ENCODE data around the gene DOCK8. TPM values are rescaled to one million over a fixed set of nuclear protein-coding genes. Genes with fewer than 3 reads are reported as not detected.

Gene DOCK8
- total RNA-seq, 2 donors from 2014 or later = 101 to 134 TPM

GRCh38 chr9:462606-463005 lies 247.9 kb downstream of the DOCK8 start:
- no peak for ATAC-seq
- H3K36me3 Mint-ChIP-seq = peaks cover 7 to 38% of the 10 kb centered on the region in 2 donors
- H3K27ac Mint-ChIP-seq = peak overlapping the region; percentile 58 to 76
- no peaks in the 10 kb centered on the region for H3K9me3 Mint-ChIP-seq
- DNase-seq (ENCODE audit: low spot score in 2 of 2) = no peak

GRCh38 chr9:463455-464171 lies 248.9 kb downstream of the DOCK8 start:
- no peak for DNase-seq (ENCODE audit: low spot score in 2 of 2)
- no peak for ATAC-seq
- peaks cover 7 to 34% of the 10 kb centered on the region in 2 donors for H3K36me3 Mint-ChIP-seq
- H3K9me3 Mint-ChIP-seq = no peaks in the 10 kb centered on the region
- H3K27ac Mint-ChIP-seq = peak overlapping the region; percentile 83 to 90

- DNase-seq (ENCODE audit: low spot score in 2 of 2) (no peak), ATAC-seq (no peak)
- H3K36me3 Mint-ChIP-seq = peaks cover 24 to 39% of the 10 kb centered on the region in 2 donors
Measured at GRCh38 chr9:466747-467146, 252.1 kb downstream of the DOCK8 start.

GRCh38 chr9:468766-469426 lies 254.2 kb downstream of the DOCK8 start:
- peak overlapping the region; percentile 84 for H3K27ac Mint-ChIP-seq
- no peak for ATAC-seq
- peaks cover 22 to 27% of the 10 kb centered on the region in 2 donors for H3K36me3 Mint-ChIP-seq
- DNase-seq (ENCODE audit: low spot score in 2 of 2) = no peak
- H3K9me3 Mint-ChIP-seq = no peaks in the 10 kb centered on the region

More at GRCh38 chr9:466747-467146, 252.1 kb downstream of the DOCK8 start:
- Mint-ChIP-seq H3K9me3 (no peaks in the 10 kb centered on the region), H3K27ac (no peak overlapping the region)

GRCh38 chr9:469672-470551 lies 255.2 kb downstream of the DOCK8 start:
- Mint-ChIP-seq H3K36me3 (peaks cover 20 to 21% of the 10 kb centered on the region in 2 donors), H3K27ac (peak overlapping the region; percentile 84 to 94)

GRCh38 chr9:470552-471194 lies 256.0 kb downstream of the DOCK8 start:
- ATAC-seq (peak; percentile 12 to 25), DNase-seq (ENCODE audit: low spot score in 2 of 2) (peak in 1 of 2 donors; percentile 5)
- no peaks in the 10 kb centered on the region for H3K9me3 Mint-ChIP-seq
- H3K36me3 Mint-ChIP-seq = peaks cover 13 to 28% of the 10 kb centered on the region in 2 donors
- peak overlapping the region; percentile 84 to 94 for H3K27ac Mint-ChIP-seq

More at GRCh38 chr9:469672-470551, 255.2 kb downstream of the DOCK8 start:
- no peaks in the 10 kb centered on the region for H3K9me3 Mint-ChIP-seq
- ATAC-seq = peak; percentile 93 to 94
- DNase-seq (ENCODE audit: low spot score in 2 of 2) = peak; percentile 94

GRCh38 chr9:471320-471719 lies 256.7 kb downstream of the DOCK8 start:
- no peak for ATAC-seq
- Mint-ChIP-seq H3K27ac (peak overlapping the region; percentile 22 to 84), H3K9me3 (no peaks in the 10 kb centered on the region)

GRCh38 chr9:472479-473075 lies 257.9 kb downstream of the DOCK8 start:
- H3K27ac Mint-ChIP-seq = no peak overlapping the region
- peaks cover 10 to 28% of the 10 kb centered on the region in 2 donors for H3K36me3 Mint-ChIP-seq
- ATAC-seq (no peak), DNase-seq (ENCODE audit: low spot score in 2 of 2) (no peak)
- no peaks in the 10 kb centered on the region for H3K9me3 Mint-ChIP-seq

More at GRCh38 chr9:471320-471719, 256.7 kb downstream of the DOCK8 start:
- peaks cover 10 to 28% of the 10 kb centered on the region in 2 donors for H3K36me3 Mint-ChIP-seq
- no peak for DNase-seq (ENCODE audit: low spot score in 2 of 2)

GRCh38 chr9:477193-477592 lies 262.5 kb downstream of the DOCK8 start:
- Mint-ChIP-seq H3K9me3 (no peaks in the 10 kb centered on the region), H3K36me3 (peaks cover 5 to 15% of the 10 kb centered on the region in 2 donors), H3K27ac (no peak overlapping the region)
- DNase-seq (ENCODE audit: low spot score in 2 of 2) (no peak), ATAC-seq (no peak)

GRCh38 chr9:479304-479970 lies 264.8 kb downstream of the DOCK8 start:
- no peak for DNase-seq (ENCODE audit: low spot score in 2 of 2)
- no peak for ATAC-seq
- H3K9me3 Mint-ChIP-seq = no peaks in the 10 kb centered on the region
- no peak overlapping the region for H3K27ac Mint-ChIP-seq
- H3K36me3 Mint-ChIP-seq = peaks cover 0 to 19% of the 10 kb centered on the region in 2 donors

GRCh38 chr9:479971-480350 lies 265.3 kb downstream of the DOCK8 start:
- DNase-seq (ENCODE audit: low spot score in 2 of 2) (no peak), ATAC-seq (no peak)
- H3K9me3 Mint-ChIP-seq = no peaks in the 10 kb centered on the region
- H3K27ac Mint-ChIP-seq = no peak overlapping the region
- peaks cover 0 to 15% of the 10 kb centered on the region in 2 donors for H3K36me3 Mint-ChIP-seq

GRCh38 chr9:482739-483138 lies 268.1 kb downstream of the DOCK8 start:
- Mint-ChIP-seq H3K36me3 (peaks cover 0 to 8% of the 10 kb centered on the region in 2 donors), H3K9me3 (no peaks in the 10 kb centered on the region), H3K27ac (no peak overlapping the region)
- DNase-seq (ENCODE audit: low spot score in 2 of 2) (no peak), ATAC-seq (no peak)

GRCh38 chr9:486156-486555 lies 271.5 kb downstream of the DOCK8 start:
- ATAC-seq (no peak), DNase-seq (ENCODE audit: low spot score in 2 of 2) (no peak)

GRCh38 chr9:487429-487828 lies 272.8 kb downstream of the DOCK8 start:
- ATAC-seq (no peak), DNase-seq (ENCODE audit: low spot score in 2 of 2) (no peak)
- no peaks in the 10 kb centered on the region for H3K9me3 Mint-ChIP-seq
- H3K36me3 Mint-ChIP-seq = peaks cover 0 to 4% of the 10 kb centered on the region in 2 donors
- H3K27ac Mint-ChIP-seq = no peak overlapping the region

More at GRCh38 chr9:486156-486555, 271.5 kb downstream of the DOCK8 start:
- no peak overlapping the region for H3K27ac Mint-ChIP-seq
- H3K36me3 Mint-ChIP-seq = peaks cover 0 to 4% of the 10 kb centered on the region in 2 donors
- no peaks in the 10 kb centered on the region for H3K9me3 Mint-ChIP-seq

- H3K9me3 Mint-ChIP-seq = no peaks in the 10 kb centered on the region
- no peak overlapping the region for H3K27ac Mint-ChIP-seq
- ATAC-seq (peak in 1 of 2 donors; percentile 49), DNase-seq (ENCODE audit: low spot score in 2 of 2) (no peak)
- H3K36me3 Mint-ChIP-seq = peaks cover 0 to 3% of the 10 kb centered on the region in 2 donors
Measured at GRCh38 chr9:488448-488847, 273.8 kb downstream of the DOCK8 start.
